Fibroblast of lung (primary cell): ENCODE measurements around the gene GAL3ST2. TPM values are rescaled to one million over a fixed set of nuclear protein-coding genes. Genes with fewer than 3 reads are reported as not detected.
"Not testable (repeated sequence)": the region's sequence is repeated elsewhere in the genome, so short reads cannot be mapped to it uniquely, and the experiment has no call there.

Source experiments
- DNase-seq, 2 donors: peaks; one replicate each; pipeline versions ENCODE4 v3.0.0 to v3.0.0-alpha.2; 2010; ENCODE audit warnings: low read depth in 2 of 2
- H2AFZ ChIP-seq: 2 replicates; pipeline ENCODE4 v1.5.1; 2012; ENCODE audit warnings: low read length, control low read depth, inconsistent platforms
- H3K27ac ChIP-seq: 2 replicates; pipeline ENCODE4 v1.5.1; 2011; ENCODE audit warnings: low read length, control low read depth; ENCODE audit not compliant: insufficient read depth
- H3K27me3 ChIP-seq: 2 replicates; pipeline ENCODE4 v1.5.1; 2011; ENCODE audit warnings: mild to moderate bottlenecking, low read length; ENCODE audit not compliant: control insufficient read depth, insufficient read depth
- H3K36me3 ChIP-seq: 2 replicates; pipeline ENCODE4 v1.5.1; 2011; ENCODE audit warnings: low read length; ENCODE audit not compliant: control insufficient read depth, insufficient read depth
- H3K4me1 ChIP-seq: 2 replicates; pipeline ENCODE4 v1.5.1; 2011; ENCODE audit warnings: low read length; ENCODE audit not compliant: control insufficient read depth, insufficient read depth; ENCODE audit errors: extremely low read depth
- H3K4me2 ChIP-seq: 2 replicates; pipeline ENCODE4 v1.5.1; 2011; ENCODE audit warnings: low read length, control low read depth; ENCODE audit not compliant: insufficient read depth; ENCODE audit errors: extremely low read depth
- H3K4me3 ChIP-seq, 4 experiments: fragments of 200-600 bp in 1 of 4; sonication (generic) in 1 of 4; replicated peaks in 1 of 4; 2 replicates each; pipeline ENCODE4 v1.5.1; 2011 to 2016; ENCODE audit warnings: low read length in 4 of 4, low read depth in 3 of 4, mild to moderate bottlenecking in 3 of 4, control low read depth in 2 of 4, inconsistent platforms in 1 of 4, mixed read lengths in 1 of 4; ENCODE audit not compliant: insufficient read depth in 1 of 4; ENCODE audit errors: control extremely low read depth in 1 of 4
- H3K79me2 ChIP-seq: 2 replicates; pipeline ENCODE4 v1.5.1; 2012; ENCODE audit warnings: mild to moderate bottlenecking, low read length, inconsistent platforms; ENCODE audit not compliant: control insufficient read depth, insufficient read depth
- H3K9ac ChIP-seq: 2 replicates; pipeline ENCODE4 v1.5.1; 2011; ENCODE audit warnings: mild to moderate bottlenecking, low read length, control low read depth; ENCODE audit not compliant: insufficient read depth
- H3K9me3 ChIP-seq: 2 replicates; pipeline ENCODE4 v1.5.1; 2012; ENCODE audit warnings: low read depth, low read length; ENCODE audit not compliant: control insufficient read depth, insufficient read depth
- H4K20me1 ChIP-seq: 2 replicates; pipeline ENCODE4 v1.5.1; 2011; ENCODE audit warnings: low read length; ENCODE audit not compliant: control insufficient read depth, insufficient read depth; ENCODE audit errors: extremely low read depth
- EZH2 ChIP-seq: IDR thresholded peaks from 2 replicates; pipeline ENCODE4 v1.5.1; 2012; ENCODE audit warnings: low read length, control low read depth, mild to moderate bottlenecking; ENCODE audit errors: missing control alignments
- polyA plus RNA-seq, 2 donors: library from polyadenylated mRNA; depleted of rRNA in 1 of 2; stranded (reverse) in 1 of 2; unstranded in 1 of 2; fragments of >200 nt; gene quantifications; 2 replicates each; pipeline ENCODE4 v1.2.1, GENCODE V29; 2011 to 2012; ENCODE audit warnings: missing spikeins in 1 of 2
- total RNA-seq: library from RNA; depleted of rRNA; stranded (reverse); fragments of >200 nt; gene quantifications from 2 replicates; pipeline ENCODE4 v1.2.1, GENCODE V29; 2014
- TF ChIP-seq, protein P1 (sequence below), 2 donors: IDR thresholded peaks in 1 of 2; conservative IDR thresholded peaks in 1 of 2; 1 replicate in 1 of 2; 2 replicates in 1 of 2; pipeline ENCODE4 v1.5.1; 2011 to 2012; ENCODE audit warnings: low read length in 2 of 2, control low read depth in 1 of 2, inconsistent platforms in 1 of 2, low read depth in 1 of 2, mild to moderate bottlenecking in 1 of 2

Gene GAL3ST2
- total and polyA plus RNA-seq, 2 donors (not counting 1 experiment from before 2014, with no cell fraction given): 0.17 TPM; not detected in 1

- H3K9ac ChIP-seq: no peak overlapping the region
- DNase-seq: no peak
- no peak for TF ChIP-seq EZH2
- no peaks in the 10 kb centered on the region for H3K79me2 ChIP-seq
- H4K20me1 ChIP-seq: no peaks in the 10 kb centered on the region
- no peak overlapping the region for H3K27ac ChIP-seq
- H2AFZ ChIP-seq: no peak overlapping the region
- H3K9me3 ChIP-seq: no peaks in the 10 kb centered on the region
- H3K27me3 ChIP-seq: no peaks in the 10 kb centered on the region
- H3K4me1 ChIP-seq: no peaks in the 10 kb centered on the region
- H3K4me3 ChIP-seq: no peak overlapping the region
- H3K4me2 ChIP-seq: no peak overlapping the region
- H3K36me3 ChIP-seq: no peaks in the 10 kb centered on the region
These were observed 44.2 kb downstream of the GAL3ST2 start for GRCh38 chr2:241820625-241821384.

DNA sequence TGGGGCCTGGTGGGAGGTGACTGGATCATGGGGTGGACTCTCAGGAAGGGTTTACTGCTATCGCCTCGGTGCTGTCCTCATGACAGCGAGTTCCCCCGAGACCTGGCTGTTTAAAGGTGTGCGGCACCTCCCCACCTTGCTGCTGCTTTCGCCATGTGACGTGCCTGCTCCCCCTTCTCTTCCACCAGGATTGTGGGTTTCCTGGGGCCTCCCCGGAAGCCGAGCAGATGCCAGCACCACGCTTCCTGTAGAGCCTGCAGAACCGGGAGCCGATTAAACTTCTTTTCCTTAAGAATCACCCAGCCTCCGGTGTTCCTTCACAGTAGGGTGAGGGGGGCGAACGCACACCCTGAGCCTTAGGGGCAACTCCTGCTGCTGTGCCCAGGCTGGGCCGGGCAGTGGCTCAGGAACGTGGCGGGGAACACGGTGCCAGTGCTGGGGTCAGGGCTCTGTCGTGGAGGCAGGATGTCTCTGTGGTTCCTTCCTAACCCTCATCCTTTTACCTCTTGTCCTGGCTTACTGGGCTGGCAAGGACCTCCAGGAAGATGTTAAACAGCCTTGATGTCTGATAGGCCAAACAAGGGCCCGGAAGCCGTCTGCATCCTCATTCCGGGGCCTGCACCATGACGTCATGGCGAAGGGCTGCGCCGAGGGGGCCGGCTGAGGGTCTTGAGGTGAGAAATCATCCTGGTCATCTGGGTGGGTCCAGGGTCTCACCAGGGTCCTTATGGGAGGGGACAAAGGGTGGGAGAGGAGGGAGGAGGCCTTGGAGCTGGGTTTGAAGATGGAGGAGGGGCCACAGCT is 45.0 kb downstream of the GAL3ST2 start:
- Histone ChIP-seq H3K27ac (no peak overlapping the region), H3K4me1 (no peaks in the 10 kb centered on the region), H4K20me1 (no peaks in the 10 kb centered on the region), H2AFZ (no peak overlapping the region), H3K9me3 (no peaks in the 10 kb centered on the region), H3K79me2 (no peaks in the 10 kb centered on the region), H3K9ac (no peak overlapping the region), H3K27me3 (no peaks in the 10 kb centered on the region), H3K4me3 (no peak overlapping the region), H3K4me2 (no peak overlapping the region), H3K36me3 (no peaks in the 10 kb centered on the region)
- no peak for DNase-seq
- no peak for TF ChIP-seq EZH2
- TF ChIP-seq, protein P1, sequence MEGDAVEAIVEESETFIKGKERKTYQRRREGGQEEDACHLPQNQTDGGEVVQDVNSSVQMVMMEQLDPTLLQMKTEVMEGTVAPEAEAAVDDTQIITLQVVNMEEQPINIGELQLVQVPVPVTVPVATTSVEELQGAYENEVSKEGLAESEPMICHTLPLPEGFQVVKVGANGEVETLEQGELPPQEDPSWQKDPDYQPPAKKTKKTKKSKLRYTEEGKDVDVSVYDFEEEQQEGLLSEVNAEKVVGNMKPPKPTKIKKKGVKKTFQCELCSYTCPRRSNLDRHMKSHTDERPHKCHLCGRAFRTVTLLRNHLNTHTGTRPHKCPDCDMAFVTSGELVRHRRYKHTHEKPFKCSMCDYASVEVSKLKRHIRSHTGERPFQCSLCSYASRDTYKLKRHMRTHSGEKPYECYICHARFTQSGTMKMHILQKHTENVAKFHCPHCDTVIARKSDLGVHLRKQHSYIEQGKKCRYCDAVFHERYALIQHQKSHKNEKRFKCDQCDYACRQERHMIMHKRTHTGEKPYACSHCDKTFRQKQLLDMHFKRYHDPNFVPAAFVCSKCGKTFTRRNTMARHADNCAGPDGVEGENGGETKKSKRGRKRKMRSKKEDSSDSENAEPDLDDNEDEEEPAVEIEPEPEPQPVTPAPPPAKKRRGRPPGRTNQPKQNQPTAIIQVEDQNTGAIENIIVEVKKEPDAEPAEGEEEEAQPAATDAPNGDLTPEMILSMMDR (conservative IDR thresholded peaks at IDR 0.05 in 1 of 2, IDR thresholded peaks at IDR 0.05 in 1 of 2; ENCODE audit: low read depth in 1 of 2, low read length in 2 of 2): no peak

- no peak overlapping the region for H3K4me3 ChIP-seq
- H3K27me3 ChIP-seq: no peaks in the 10 kb centered on the region
- no peak overlapping the region for H3K9ac ChIP-seq
- DNase-seq: no peak
- no peaks in the 10 kb centered on the region for H3K36me3 ChIP-seq
- H4K20me1 ChIP-seq: no peaks in the 10 kb centered on the region
- H3K4me2 ChIP-seq: no peak overlapping the region
- H3K27ac ChIP-seq: no peak overlapping the region
- TF ChIP-seq, protein P1 (conservative IDR thresholded peaks at IDR 0.05 in 1 of 2, IDR thresholded peaks at IDR 0.05 in 1 of 2; ENCODE audit: low read depth in 1 of 2, low read length in 2 of 2): no peak
- no peak for TF ChIP-seq EZH2
- no peaks in the 10 kb centered on the region for H3K79me2 ChIP-seq
- no peaks in the 10 kb centered on the region for H3K9me3 ChIP-seq
- no peak overlapping the region for H2AFZ ChIP-seq
- H3K4me1 ChIP-seq: no peaks in the 10 kb centered on the region
These were observed 45.6 kb downstream of the GAL3ST2 start for GRCh38 chr2:241822264-241822623.

DNA sequence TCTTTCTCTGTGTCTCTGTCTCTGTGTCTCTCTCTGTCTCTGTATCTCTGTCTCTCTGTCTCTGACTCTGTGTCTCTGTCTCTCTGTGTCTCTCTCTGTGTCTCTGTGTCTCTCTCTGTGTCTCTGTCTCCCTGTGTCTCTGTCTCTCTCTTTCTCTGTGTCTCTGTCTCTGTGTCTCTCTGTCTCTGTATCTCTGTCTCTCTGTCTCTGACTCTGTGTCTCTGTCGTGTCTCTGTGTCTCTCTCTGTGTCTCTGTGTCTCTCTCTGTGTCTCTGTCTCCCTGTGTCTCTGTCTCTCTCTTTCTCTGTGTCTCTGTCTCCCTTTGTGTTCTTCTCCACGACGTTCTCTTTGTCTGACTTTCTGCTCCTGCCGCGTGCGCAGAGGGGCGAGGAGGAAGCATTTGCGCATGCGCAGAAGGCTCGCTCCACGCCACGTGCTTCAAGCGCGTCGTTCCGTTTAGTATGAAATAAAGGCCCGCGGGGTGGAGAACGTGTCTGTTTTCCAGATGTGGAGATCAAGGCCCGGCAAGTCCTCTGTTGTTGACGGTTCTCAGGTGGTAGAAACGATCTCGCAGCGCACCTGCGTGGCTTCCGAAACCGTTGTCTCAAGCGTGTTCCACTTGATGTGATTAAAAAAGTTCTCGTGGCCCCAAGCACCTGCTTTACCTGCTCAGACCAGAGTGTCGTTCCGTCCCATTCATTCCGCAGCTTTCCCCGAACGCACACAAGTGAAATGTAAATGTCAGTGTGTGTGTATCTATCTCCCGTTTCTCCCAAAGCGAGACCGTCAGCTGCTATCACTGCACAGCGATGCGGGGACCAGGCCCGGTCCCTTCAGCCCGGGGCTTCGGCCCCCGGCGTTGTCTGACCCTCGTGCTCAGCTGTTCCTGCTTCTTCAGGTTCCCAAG is 47.2 kb downstream of the GAL3ST2 start:
- H3K27ac ChIP-seq, H3K4me3 ChIP-seq, H2AFZ ChIP-seq, H3K4me2 ChIP-seq, H3K9me3 ChIP-seq, H3K4me1 ChIP-seq, DNase-seq, H4K20me1 ChIP-seq, H3K9ac ChIP-seq, H3K27me3 ChIP-seq, H3K79me2 ChIP-seq, H3K36me3 ChIP-seq: not testable (repeated sequence)
